Stimulated activated naive CD8-positive, alpha-beta T cell treated with anti-CD3 and anti-CD28 coated beads, Interleukin-15, amount 100 ng/mL, for 72 hours (primary cell): ENCODE results near the gene HMGCL.
"Not testable (repeated sequence)": the region's sequence is repeated elsewhere in the genome, so short reads cannot be mapped to it uniquely, and the experiment has no call there.

Experiments
- ATAC-seq: fragments of 150-1000 bp; cut with Tn5 transposase; 2 replicates; pipeline ENCODE4 v1.10.0; 2021; ENCODE audit warnings: mild to moderate bottlenecking, moderate library complexity
- DNase-seq, 2 donors: peaks; one replicate each; pipeline ENCODE4 v3.0.0; 2021 to 2022
- H3K27ac Mint-ChIP-seq, 2 donors: one replicate each; pipeline ENCODE4 v1.8.0; 2022; ENCODE audit warnings: mild to moderate bottlenecking in 2 of 2, mixed read lengths in 2 of 2, moderate library complexity in 2 of 2
- H3K27me3 Mint-ChIP-seq: one replicate; pipeline ENCODE4 v1.8.0; 2022; ENCODE audit warnings: mixed read lengths
- H3K4me1 Mint-ChIP-seq: one replicate; pipeline ENCODE4 v1.8.0; 2022; ENCODE audit warnings: mild to moderate bottlenecking, mixed read lengths
- H3K4me3 Mint-ChIP-seq, 2 donors: one replicate each; pipeline ENCODE4 v1.8.0; 2022; ENCODE audit warnings: mild to moderate bottlenecking in 2 of 2, mixed read lengths in 2 of 2, moderate library complexity in 1 of 2
- H3K9me3 Mint-ChIP-seq, 2 donors: one replicate each; pipeline ENCODE4 v1.8.0; 2022; ENCODE audit warnings: mixed read lengths in 2 of 2

The HMGCL gene

DNA sequence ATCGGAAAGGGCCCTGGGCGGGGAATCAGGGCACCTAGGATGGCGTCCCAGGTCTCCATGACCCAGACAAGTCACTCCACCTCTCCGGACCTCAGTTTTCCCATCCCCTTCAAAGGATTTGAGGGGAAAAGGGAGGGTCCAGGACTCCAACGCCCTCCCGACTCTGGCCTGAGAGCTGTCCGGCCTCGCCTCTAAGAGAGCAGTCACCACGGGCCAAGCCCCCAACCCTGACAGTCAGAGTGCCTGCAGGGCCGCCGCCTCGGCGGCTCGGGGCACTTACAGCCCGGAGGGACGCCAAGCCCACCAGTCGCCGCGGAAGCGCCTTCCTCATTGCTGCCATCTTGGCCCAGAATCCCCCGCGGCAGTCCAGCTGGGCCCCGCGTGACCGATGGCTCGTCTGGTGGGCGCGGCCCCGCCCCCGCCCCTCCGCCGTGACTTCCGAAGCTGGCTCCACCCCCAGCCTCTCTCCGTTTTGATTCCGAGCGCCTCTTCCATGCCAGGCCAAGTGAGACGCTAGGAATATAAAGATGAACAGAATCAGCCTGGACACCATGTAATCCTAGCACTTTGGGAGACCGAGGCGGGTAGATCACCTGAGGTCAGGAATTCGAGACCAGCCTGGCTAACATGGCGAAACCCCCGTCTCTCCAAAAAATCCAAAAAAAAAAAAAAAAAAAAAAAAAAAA lies at the start of gene HMGCL:
Gene HMGCL, minus strand, starts transcription at position 354 of the 686 bp plus-strand sequence. Its CDS starts 14 bp downstream, at position 340.
- ATAC-seq: peak; percentile 97
- Mint-ChIP-seq H3K4me3 (peak within 1 kb of the TSS; percentile 93 to 96), H3K4me1 (peaks cover 21% of the 10 kb centered on the region), H3K9me3 (no peaks in the 10 kb centered on the region), H3K27me3 (no peaks in the 10 kb centered on the region), H3K27ac (peak within 1 kb of the TSS; percentile 95 to 99)
- peak; percentile 82 to 85 for DNase-seq

GRCh38 chr1:23872421-23872820 lies 47.2 kb upstream of the HMGCL start:
- Mint-ChIP-seq H3K27me3 (peaks cover 9% of the 10 kb centered on the region), H3K9me3 (peaks cover 4% of the 10 kb centered on the region in 2 donors), H3K4me3 (no peak overlapping the region), H3K27ac (no peak overlapping the region), H3K4me1 (peaks cover 18% of the 10 kb centered on the region)
- no peak for ATAC-seq
- no peak for DNase-seq

DNA sequence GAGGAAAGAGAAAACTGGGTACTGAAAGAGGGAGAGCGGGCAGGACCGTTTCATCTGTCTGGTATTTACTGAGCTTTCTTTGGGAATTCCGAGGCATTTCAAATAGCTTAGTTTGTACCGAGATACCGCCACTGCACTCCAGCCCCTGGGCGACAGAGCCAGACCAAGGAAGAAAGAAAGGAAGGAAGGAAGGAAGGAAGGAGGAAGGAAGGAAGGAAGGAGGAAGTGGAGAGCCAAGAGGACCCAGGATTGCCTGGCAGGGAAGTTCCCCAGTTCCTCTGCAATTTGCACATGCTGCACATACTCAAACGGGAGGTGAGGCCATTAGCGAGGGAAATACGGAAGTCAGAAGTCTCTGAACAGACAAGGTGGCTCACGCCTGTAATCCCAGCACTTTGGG lies 43.8 kb upstream of the HMGCL start:
- Mint-ChIP-seq H3K4me1 (peaks cover 34% of the 10 kb centered on the region), H3K4me3 (peak overlapping the region; percentile 73 to 93), H3K27ac (peak overlapping the region; percentile 55 to 59), H3K9me3 (no peaks in the 10 kb centered on the region), H3K27me3 (peaks cover 9% of the 10 kb centered on the region)
- DNase-seq (no peak), ATAC-seq (no peak)

DNA sequence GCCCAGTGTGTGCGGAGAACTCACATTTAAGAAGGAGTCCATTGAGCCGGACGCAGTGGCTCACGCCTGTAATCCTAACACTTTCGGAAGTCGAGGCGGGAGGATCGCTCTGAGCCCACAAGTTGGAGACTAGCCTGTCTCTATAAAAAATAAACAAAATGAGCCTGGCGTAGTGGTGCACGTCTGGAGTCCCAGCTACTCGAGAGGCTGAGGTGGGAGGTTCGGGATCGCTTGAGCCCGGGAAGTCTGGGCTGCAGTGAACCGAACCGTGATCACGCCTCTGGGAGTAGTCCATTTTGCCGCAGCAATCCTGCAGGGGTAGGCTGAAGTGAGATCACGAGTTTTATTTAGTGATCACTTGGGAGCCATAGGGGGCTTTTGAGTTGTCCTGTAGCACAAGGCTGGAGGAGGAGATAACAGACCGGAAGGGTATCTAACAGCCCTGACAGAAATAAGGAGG lies 43.4 kb upstream of the HMGCL start:
- peaks cover 9% of the 10 kb centered on the region for H3K27me3 Mint-ChIP-seq
- peaks cover 34% of the 10 kb centered on the region for H3K4me1 Mint-ChIP-seq
- H3K27ac Mint-ChIP-seq: peak overlapping the region; percentile 55 to 65
- no peak for DNase-seq
- ATAC-seq: peak; percentile 33
- no peaks in the 10 kb centered on the region for H3K9me3 Mint-ChIP-seq
- H3K4me3 Mint-ChIP-seq: peak overlapping the region; percentile 73 to 93

GRCh38 chr1:23867895-23868556 lies 42.8 kb upstream of the HMGCL start, which contains the start of gene FUCA1:
TSS of gene FUCA1 (minus strand) at chr1:23868290. CDS start at chr1:23868286, 4 bp downstream.
- Mint-ChIP-seq H3K27ac (peak within 1 kb of the TSS; percentile 65 to 72), H3K9me3 (no peaks in the 10 kb centered on the region), H3K4me1 (peaks cover 34% of the 10 kb centered on the region), H3K27me3 (peaks cover 9% of the 10 kb centered on the region), H3K4me3 (peak within 1 kb of the TSS; percentile 73 to 93)
- DNase-seq (peak; percentile 94 to 95), ATAC-seq (peak; percentile 99)

DNA sequence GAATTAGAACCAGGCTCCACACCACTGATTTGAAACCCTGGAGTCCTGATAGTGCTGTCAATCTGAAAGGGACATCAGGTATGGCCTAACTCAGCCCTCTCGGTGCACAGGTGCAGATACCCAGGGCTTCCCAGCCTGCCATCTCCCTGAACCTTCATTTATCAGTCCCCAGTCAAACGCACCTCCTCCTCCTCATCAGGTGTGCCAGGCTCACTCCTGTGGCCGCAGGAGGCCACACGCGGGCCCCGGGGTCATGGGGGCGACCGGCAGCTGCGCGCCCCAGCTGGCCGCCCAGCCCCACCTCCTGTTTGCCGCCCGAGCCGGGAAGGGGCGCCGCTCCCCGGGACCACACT lies 42.3 kb upstream of the HMGCL start:
- Mint-ChIP-seq H3K27me3 (peaks cover 9% of the 10 kb centered on the region), H3K27ac (peak overlapping the region in 1 of 2 donors; percentile 65), H3K4me3 (peak overlapping the region; percentile 73 to 93), H3K9me3 (no peaks in the 10 kb centered on the region), H3K4me1 (peaks cover 34% of the 10 kb centered on the region)
- ATAC-seq (no peak), DNase-seq (no peak)

DNA sequence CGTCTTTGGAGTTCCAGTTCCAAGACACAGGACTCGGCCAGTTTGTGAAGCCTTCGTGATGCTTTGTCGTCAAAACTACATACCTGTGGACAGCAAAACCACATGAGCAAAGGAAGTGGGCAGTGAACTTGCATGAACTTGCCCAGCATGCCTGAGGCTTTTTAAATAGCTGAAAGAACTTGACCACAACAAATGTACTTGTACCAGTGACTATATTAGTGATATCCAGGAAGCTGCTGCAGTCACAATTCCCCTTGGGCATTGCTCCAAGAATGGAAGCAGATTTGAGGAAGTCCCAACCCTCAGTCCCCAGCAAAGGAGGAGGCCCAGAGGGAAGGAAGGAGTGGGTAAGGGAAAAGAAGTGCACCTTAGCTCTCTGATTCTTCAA lies 40.3 kb upstream of the HMGCL start:
- no peak for DNase-seq
- Mint-ChIP-seq H3K27me3 (peaks cover 9% of the 10 kb centered on the region), H3K9me3 (no peaks in the 10 kb centered on the region), H3K27ac (no peak overlapping the region), H3K4me1 (peaks cover 34% of the 10 kb centered on the region), H3K4me3 (no peak overlapping the region)
- ATAC-seq: no peak

GRCh38 chr1:23864801-23865542 lies 39.7 kb upstream of the HMGCL start:
- H3K4me3 Mint-ChIP-seq: no peak overlapping the region
- no peaks in the 10 kb centered on the region for H3K9me3 Mint-ChIP-seq
- no peak for ATAC-seq
- no peak overlapping the region for H3K27ac Mint-ChIP-seq
- peaks cover 34% of the 10 kb centered on the region for H3K4me1 Mint-ChIP-seq
- peaks cover 9% of the 10 kb centered on the region for H3K27me3 Mint-ChIP-seq
- DNase-seq: no peak

DNA sequence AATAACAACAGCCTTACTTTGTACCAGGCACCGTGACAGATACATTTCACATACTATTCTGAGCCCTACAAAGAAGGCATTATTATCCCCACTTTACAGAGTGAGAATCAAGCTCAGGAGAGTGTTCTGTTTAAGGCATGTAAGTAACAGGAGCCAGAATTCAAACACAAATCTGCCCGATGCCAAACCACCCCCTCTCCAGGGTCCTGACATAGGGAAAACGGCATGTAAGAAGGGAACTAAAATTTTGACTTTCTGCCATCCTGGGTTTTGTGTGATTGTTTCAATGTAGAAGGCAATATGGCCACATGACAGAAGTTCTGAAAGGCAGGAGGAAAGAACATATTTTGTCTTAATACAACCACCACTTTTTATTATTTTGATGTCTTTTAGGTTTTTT lies 37.4 kb upstream of the HMGCL start:
- DNase-seq: no peak
- Mint-ChIP-seq H3K4me3 (no peak overlapping the region), H3K27me3 (no peaks in the 10 kb centered on the region), H3K4me1 (peaks cover 18% of the 10 kb centered on the region), H3K27ac (no peak overlapping the region), H3K9me3 (no peaks in the 10 kb centered on the region)
- ATAC-seq: no peak

DNA sequence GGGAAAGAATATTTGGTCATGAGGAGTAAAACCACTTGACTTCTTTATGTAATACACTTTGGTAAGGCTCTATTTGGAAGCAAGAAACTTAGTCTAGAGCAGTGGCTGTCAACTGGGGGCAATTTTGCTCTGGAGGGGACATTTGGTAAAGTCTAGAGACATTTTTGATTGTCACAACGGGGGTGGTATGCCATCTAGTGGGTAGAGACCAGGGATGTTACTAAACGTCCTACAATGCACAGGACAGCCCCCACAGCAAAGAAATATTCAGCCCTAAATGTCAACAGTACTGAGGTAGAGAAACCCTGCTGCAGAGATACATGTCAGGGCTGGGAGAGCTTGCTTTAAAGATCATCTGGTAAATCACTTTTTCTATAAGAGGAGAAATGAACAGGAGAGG lies 29.3 kb upstream of the HMGCL start:
- DNase-seq (no peak), ATAC-seq (no peak)
- H3K4me3 Mint-ChIP-seq: no peak overlapping the region

GRCh38 chr1:23853124-23853523 lies 27.9 kb upstream of the HMGCL start:
- not testable (repeated sequence) for H3K9me3 Mint-ChIP-seq, H3K27me3 Mint-ChIP-seq, H3K4me1 Mint-ChIP-seq, H3K27ac Mint-ChIP-seq, DNase-seq, ATAC-seq, H3K4me3 Mint-ChIP-seq

More for the DNA sequence above, 29.3 kb upstream of the HMGCL start:
- Mint-ChIP-seq H3K9me3 (no peaks in the 10 kb centered on the region), H3K4me1 (no peaks in the 10 kb centered on the region), H3K27ac (no peak overlapping the region), H3K27me3 (no peaks in the 10 kb centered on the region)

- ATAC-seq, H3K4me1 Mint-ChIP-seq, H3K27ac Mint-ChIP-seq: not testable (repeated sequence)
Measured at GRCh38 chr1:23851406-23851805, 26.2 kb upstream of the HMGCL start.

DNA sequence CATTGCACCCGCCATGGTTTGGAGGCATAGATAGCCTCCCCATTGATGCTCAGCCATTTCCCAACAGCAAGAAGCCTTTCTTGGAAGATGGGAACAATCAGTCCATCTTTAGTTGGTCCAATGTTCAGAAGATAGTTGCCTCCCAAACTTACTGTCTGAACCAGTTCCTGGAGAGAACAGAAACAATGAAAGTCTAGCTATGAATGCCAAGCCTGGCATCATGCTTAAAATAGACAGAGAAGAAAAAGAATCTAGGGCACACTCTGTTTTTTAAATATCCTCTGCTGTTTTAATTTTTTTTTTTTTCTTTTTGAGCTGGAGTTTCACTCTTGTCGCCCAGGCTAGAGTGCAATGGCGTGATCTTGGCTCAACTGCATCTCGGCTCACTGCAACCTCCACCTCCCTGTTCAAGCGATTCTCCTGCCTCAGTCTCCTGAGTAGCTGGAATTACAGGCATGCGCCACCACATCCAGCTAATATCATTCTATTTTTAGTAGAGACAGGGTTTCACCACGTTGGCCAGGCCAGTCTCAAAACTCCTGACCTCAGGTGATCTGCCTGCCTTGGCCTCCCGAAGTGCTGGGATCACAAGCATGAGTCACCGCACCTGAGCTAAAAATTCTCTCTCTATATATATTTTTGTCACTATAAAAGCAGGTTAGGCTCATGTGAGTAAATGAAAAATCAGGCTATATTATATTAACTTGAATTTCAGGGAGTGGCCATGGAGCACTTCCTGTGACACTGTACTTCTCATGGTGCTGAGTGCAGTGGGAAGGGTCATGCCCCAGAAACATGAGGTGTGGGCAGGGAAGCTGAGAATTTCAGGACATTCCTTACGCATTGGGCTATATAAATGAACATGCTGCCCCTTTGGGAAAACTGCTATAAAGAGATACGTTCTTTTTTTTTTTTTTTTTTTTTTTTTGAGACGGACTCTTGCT lies 23.7 kb upstream of the HMGCL start:
- no peaks in the 10 kb centered on the region for H3K4me1 Mint-ChIP-seq
- DNase-seq (no peak), ATAC-seq (no peak)
- H3K27ac Mint-ChIP-seq: no peak overlapping the region
- no peaks in the 10 kb centered on the region for H3K27me3 Mint-ChIP-seq
- H3K4me3 Mint-ChIP-seq: no peak overlapping the region
- peaks cover 0 to 7% of the 10 kb centered on the region in 2 donors for H3K9me3 Mint-ChIP-seq

More at GRCh38 chr1:23851406-23851805, 26.2 kb upstream of the HMGCL start:
- not testable (repeated sequence) for H3K4me3 Mint-ChIP-seq, H3K27me3 Mint-ChIP-seq, H3K9me3 Mint-ChIP-seq, DNase-seq

- H3K27ac Mint-ChIP-seq, H3K4me1 Mint-ChIP-seq, DNase-seq, H3K9me3 Mint-ChIP-seq, H3K27me3 Mint-ChIP-seq, ATAC-seq, H3K4me3 Mint-ChIP-seq: not testable (repeated sequence)
Measured at GRCh38 chr1:23847482-23848095, 22.4 kb upstream of the HMGCL start.
